ENCODE measurements around the gene EHMT2. TPM values are rescaled to one million over a fixed set of nuclear protein-coding genes. Genes with fewer than 3 reads are reported as not detected.

Gene EHMT2
- total and polyA plus RNA-seq, 2 of the 13 experiments (the other 11 are each of a cell fraction or from before 2014, with no cell fraction given), result 55.2 to 69.2 TPM

DNA sequence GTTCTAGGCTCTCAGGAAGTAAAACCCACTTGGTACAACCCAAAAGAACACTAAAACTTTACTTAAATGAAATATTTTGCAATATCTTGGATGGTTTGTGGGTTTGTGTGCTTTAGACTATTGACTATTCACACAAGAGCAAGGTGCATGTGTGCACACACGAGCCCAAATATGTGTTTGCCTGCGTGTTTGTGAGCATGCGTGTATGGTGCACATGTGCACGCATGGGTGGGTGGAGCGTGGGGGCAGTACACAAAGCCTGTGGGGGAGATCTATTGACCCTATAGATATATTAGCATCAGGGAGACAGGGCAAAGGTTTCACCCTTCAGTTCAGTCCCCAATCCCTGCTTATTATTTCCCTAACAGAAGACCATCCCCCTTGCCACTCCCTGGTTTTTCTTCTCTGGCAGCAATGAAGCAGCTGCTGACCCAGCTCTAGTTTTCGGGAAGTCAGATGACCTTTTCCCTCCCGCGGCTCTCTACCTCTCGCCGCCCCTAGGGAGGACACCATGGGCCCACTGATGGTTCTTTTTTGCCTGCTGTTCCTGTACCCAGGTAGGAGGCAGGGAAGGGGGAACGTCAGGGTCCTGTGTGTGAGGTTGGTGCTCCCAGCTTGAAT, 29.9 kb upstream of the EHMT2 start, which contains the start of gene C2 (continued):
- TF ChIP-seq, protein P1, sequence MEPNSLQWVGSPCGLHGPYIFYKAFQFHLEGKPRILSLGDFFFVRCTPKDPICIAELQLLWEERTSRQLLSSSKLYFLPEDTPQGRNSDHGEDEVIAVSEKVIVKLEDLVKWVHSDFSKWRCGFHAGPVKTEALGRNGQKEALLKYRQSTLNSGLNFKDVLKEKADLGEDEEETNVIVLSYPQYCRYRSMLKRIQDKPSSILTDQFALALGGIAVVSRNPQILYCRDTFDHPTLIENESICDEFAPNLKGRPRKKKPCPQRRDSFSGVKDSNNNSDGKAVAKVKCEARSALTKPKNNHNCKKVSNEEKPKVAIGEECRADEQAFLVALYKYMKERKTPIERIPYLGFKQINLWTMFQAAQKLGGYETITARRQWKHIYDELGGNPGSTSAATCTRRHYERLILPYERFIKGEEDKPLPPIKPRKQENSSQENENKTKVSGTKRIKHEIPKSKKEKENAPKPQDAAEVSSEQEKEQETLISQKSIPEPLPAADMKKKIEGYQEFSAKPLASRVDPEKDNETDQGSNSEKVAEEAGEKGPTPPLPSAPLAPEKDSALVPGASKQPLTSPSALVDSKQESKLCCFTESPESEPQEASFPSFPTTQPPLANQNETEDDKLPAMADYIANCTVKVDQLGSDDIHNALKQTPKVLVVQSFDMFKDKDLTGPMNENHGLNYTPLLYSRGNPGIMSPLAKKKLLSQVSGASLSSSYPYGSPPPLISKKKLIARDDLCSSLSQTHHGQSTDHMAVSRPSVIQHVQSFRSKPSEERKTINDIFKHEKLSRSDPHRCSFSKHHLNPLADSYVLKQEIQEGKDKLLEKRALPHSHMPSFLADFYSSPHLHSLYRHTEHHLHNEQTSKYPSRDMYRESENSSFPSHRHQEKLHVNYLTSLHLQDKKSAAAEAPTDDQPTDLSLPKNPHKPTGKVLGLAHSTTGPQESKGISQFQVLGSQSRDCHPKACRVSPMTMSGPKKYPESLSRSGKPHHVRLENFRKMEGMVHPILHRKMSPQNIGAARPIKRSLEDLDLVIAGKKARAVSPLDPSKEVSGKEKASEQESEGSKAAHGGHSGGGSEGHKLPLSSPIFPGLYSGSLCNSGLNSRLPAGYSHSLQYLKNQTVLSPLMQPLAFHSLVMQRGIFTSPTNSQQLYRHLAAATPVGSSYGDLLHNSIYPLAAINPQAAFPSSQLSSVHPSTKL (CRISPR knock-in tag; IDR thresholded peaks at IDR 0.05), result peak; percentile 98
- no peak for TF ChIP-seq TEAD2 (CRISPR knock-in tag; IDR thresholded peaks at IDR 0.05)
- TF ChIP-seq, protein P2, sequence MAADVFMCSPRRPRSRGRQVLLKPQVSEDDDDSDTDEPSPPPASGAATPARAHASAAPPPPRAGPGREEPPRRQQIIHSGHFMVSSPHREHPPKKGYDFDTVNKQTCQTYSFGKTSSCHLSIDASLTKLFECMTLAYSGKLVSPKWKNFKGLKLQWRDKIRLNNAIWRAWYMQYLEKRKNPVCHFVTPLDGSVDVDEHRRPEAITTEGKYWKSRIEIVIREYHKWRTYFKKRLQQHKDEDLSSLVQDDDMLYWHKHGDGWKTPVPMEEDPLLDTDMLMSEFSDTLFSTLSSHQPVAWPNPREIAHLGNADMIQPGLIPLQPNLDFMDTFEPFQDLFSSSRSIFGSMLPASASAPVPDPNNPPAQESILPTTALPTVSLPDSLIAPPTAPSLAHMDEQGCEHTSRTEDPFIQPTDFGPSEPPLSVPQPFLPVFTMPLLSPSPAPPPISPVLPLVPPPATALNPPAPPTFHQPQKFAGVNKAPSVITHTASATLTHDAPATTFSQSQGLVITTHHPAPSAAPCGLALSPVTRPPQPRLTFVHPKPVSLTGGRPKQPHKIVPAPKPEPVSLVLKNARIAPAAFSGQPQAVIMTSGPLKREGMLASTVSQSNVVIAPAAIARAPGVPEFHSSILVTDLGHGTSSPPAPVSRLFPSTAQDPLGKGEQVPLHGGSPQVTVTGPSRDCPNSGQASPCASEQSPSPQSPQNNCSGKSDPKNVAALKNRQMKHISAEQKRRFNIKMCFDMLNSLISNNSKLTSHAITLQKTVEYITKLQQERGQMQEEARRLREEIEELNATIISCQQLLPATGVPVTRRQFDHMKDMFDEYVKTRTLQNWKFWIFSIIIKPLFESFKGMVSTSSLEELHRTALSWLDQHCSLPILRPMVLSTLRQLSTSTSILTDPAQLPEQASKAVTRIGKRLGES (CRISPR knock-in tag; IDR thresholded peaks at IDR 0.05; ENCODE audit: borderline replicate concordance), result peak; percentile 34; the same call in 1 of the 2 replicates
- TF ChIP-seq U2AF2 (IDR thresholded peaks at IDR 0.05; ENCODE audit: low read depth, low read length), result no peak
- TF ChIP-seq, protein P3, sequence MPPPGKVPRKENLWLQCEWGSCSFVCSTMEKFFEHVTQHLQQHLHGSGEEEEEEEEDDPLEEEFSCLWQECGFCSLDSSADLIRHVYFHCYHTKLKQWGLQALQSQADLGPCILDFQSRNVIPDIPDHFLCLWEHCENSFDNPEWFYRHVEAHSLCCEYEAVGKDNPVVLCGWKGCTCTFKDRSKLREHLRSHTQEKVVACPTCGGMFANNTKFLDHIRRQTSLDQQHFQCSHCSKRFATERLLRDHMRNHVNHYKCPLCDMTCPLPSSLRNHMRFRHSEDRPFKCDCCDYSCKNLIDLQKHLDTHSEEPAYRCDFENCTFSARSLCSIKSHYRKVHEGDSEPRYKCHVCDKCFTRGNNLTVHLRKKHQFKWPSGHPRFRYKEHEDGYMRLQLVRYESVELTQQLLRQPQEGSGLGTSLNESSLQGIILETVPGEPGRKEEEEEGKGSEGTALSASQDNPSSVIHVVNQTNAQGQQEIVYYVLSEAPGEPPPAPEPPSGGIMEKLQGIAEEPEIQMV (CRISPR knock-in tag; IDR thresholded peaks at IDR 0.05; ENCODE audit: low read depth), result 0 out of 2 replicates have a peak, but pooled peaks have one; percentile 25
- peak; percentile 21; the same call in 1 of the 2 replicates for TF ChIP-seq ZNF143 (CRISPR knock-in tag; IDR thresholded peaks at IDR 0.05)
- TF ChIP-seq RFX3 (CRISPR knock-in tag; IDR thresholded peaks at IDR 0.05), result peak; percentile 23; the same call in 1 of the 2 replicates
- TF ChIP-seq, protein P4, sequence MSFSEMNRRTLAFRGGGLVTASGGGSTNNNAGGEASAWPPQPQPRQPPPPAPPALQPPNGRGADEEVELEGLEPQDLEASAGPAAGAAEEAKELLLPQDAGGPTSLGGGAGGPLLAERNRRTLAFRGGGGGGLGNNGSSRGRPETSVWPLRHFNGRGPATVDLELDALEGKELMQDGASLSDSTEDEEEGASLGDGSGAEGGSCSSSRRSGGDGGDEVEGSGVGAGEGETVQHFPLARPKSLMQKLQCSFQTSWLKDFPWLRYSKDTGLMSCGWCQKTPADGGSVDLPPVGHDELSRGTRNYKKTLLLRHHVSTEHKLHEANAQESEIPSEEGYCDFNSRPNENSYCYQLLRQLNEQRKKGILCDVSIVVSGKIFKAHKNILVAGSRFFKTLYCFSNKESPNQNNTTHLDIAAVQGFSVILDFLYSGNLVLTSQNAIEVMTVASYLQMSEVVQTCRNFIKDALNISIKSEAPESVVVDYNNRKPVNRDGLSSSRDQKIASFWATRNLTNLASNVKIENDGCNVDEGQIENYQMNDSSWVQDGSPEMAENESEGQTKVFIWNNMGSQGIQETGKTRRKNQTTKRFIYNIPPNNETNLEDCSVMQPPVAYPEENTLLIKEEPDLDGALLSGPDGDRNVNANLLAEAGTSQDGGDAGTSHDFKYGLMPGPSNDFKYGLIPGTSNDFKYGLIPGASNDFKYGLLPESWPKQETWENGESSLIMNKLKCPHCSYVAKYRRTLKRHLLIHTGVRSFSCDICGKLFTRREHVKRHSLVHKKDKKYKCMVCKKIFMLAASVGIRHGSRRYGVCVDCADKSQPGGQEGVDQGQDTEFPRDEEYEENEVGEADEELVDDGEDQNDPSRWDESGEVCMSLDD (CRISPR knock-in tag; IDR thresholded peaks at IDR 0.05; ENCODE audit: borderline replicate concordance), result no peak
- TF ChIP-seq NR2F1 (CRISPR knock-in tag; IDR thresholded peaks at IDR 0.05), result peak; percentile 48 to 88; a peak in 3 of 4 replicates
- peak; percentile 24; the same call in 1 of the 2 replicates for TF ChIP-seq ZNF652 (CRISPR knock-in tag; IDR thresholded peaks at IDR 0.05; ENCODE audit: borderline replicate concordance, low read depth)
- TF ChIP-seq TCF7L2 (IDR thresholded peaks at IDR 0.05; ENCODE audit: low read depth, low read length), result no peak
- no peak for TF ChIP-seq NFYC (CRISPR knock-in tag; IDR thresholded peaks at IDR 0.05)
- peak; percentile 78; the same call in 1 of the 2 replicates for TF ChIP-seq IRX3 (CRISPR knock-in tag; IDR thresholded peaks at IDR 0.05; ENCODE audit: borderline replicate concordance, low read depth)
- TF ChIP-seq ZNF260 (CRISPR knock-in tag; IDR thresholded peaks at IDR 0.05; ENCODE audit: borderline replicate concordance, low read depth), result no peak
- 0 out of 2 replicates have a peak, but pooled peaks have one; percentile 19 for TF ChIP-seq FIP1L1 (IDR thresholded peaks at IDR 0.05; ENCODE audit: borderline replicate concordance, insufficient read depth, low read depth, low read length)
- no peak for TF ChIP-seq ZNF34 (CRISPR knock-in tag; IDR thresholded peaks at IDR 0.05; ENCODE audit: borderline replicate concordance)
- no peak for TF ChIP-seq TAF15 (IDR thresholded peaks at IDR 0.05; ENCODE audit: low read depth, low read length, poor library complexity, severe bottlenecking)

All from HepG2 (cell line).